Stimulated activated CD4-positive, alpha-beta T cell treated with anti-CD3 and anti-CD28 coated beads, TNF-alpha, amount 100 ng/mL, for 48 hours (primary cell): ENCODE data around the gene SAMD11.
A peak's percentile ranks its signal among the peaks of the same experiment; 100 is the strongest.
"Not testable (repeated sequence)": the region's sequence is repeated elsewhere in the genome, so short reads cannot be mapped to it uniquely, and the experiment has no call there.

Source experiments
- DNase-seq, 3 donors: peaks; one replicate each; pipeline ENCODE4 v3.0.0-alpha.2; 2020; ENCODE audit warnings: low read depth in 3 of 3

SAMD11 gene

GRCh38 chr1:975896-976683 lies 52.4 kb downstream of the SAMD11 start:
- DNase-seq, result peak in 1 of 3 donors; percentile 35

GRCh38 chr1:976791-977190 lies 53.1 kb downstream of the SAMD11 start:
- DNase-seq, result not testable (repeated sequence)

- no peak for DNase-seq
Measured at GRCh38 chr1:978069-978834, 54.5 kb downstream of the SAMD11 start.

- DNase-seq, result no peak
Measured at GRCh38 chr1:978835-979743, 55.4 kb downstream of the SAMD11 start.

- no peak for DNase-seq
Measured at GRCh38 chr1:979744-980072, 56.0 kb downstream of the SAMD11 start.

- no peak for DNase-seq
Measured at GRCh38 chr1:980137-980571, 56.4 kb downstream of the SAMD11 start.

- DNase-seq, result no peak
Measured at GRCh38 chr1:980602-981395, 57.1 kb downstream of the SAMD11 start.

- DNase-seq, result no peak
Measured at GRCh38 chr1:981491-981954, 57.8 kb downstream of the SAMD11 start.

GRCh38 chr1:981955-982558 lies 58.3 kb downstream of the SAMD11 start, which contains the start of gene PERM1:
PERM1 (minus strand) TSS chr1:982093; CDS start chr1:981029, 1,064 bp downstream.
- no peak for DNase-seq

GRCh38 chr1:982765-983436 lies 59.2 kb downstream of the SAMD11 start:
- no peak for DNase-seq

- peak in 1 of 3 donors; percentile 51 for DNase-seq
Measured at GRCh38 chr1:983798-984475, 60.2 kb downstream of the SAMD11 start.

- no peak for DNase-seq
Measured at GRCh38 chr1:984476-984814, 60.7 kb downstream of the SAMD11 start.

- no peak for DNase-seq
Measured at GRCh38 chr1:985126-985525, 61.4 kb downstream of the SAMD11 start.

GRCh38 chr1:988061-988460 lies 64.3 kb downstream of the SAMD11 start:
- not testable (repeated sequence) for DNase-seq

GRCh38 chr1:991275-991674 lies 67.6 kb downstream of the SAMD11 start:
- not testable (repeated sequence) for DNase-seq

- DNase-seq, result no peak
Measured at GRCh38 chr1:991895-992294, 68.2 kb downstream of the SAMD11 start.

- no peak for DNase-seq
Measured at GRCh38 chr1:992362-992761, 68.6 kb downstream of the SAMD11 start.

- no peak for DNase-seq
Measured at GRCh38 chr1:993379-993995, 69.8 kb downstream of the SAMD11 start.
